ENCODE measurements around the gene SCYL1.

Gene SCYL1

DNA sequence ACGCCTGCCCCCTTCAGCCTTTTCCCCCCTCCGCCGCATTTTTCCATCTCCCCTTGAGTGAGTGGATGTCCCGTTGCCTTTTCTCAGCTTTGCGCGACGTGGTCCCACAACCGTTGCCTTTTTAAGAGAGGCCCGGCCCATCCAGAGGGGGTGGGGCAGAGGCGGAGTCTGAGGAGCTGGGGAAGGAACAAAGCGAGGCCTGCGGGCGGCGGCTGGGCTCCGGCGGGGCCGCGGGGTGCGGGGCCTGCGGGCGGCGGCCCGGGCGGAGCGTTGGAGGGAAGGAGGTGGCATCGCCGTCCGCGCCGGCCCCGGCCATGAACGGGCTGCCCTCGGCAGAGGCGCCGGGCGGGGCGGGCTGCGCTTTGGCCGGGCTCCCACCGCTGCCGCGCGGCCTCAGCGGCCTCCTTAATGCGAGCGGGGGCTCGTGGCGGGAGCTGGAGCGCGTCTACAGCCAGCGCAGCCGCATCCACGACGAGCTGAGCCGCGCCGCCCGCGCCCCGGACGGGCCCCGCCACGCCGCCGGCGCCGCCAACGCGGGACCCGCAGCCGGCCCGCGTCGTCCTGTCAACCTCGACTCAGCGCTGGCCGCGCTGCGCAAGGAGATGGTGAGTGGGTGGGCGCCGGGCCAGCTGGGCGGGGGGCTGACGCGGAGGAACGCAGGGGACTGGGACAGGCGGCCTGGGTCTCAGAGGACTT, 47.6 kb downstream of the SCYL1 start, which contains the start of gene FAM89B:
TSS of gene FAM89B (plus strand) at position 183 of the 696 bp plus-strand sequence. CDS start at position 315, 132 bp downstream.
- DNase-seq = peak; percentile 81 to 84

DNA sequence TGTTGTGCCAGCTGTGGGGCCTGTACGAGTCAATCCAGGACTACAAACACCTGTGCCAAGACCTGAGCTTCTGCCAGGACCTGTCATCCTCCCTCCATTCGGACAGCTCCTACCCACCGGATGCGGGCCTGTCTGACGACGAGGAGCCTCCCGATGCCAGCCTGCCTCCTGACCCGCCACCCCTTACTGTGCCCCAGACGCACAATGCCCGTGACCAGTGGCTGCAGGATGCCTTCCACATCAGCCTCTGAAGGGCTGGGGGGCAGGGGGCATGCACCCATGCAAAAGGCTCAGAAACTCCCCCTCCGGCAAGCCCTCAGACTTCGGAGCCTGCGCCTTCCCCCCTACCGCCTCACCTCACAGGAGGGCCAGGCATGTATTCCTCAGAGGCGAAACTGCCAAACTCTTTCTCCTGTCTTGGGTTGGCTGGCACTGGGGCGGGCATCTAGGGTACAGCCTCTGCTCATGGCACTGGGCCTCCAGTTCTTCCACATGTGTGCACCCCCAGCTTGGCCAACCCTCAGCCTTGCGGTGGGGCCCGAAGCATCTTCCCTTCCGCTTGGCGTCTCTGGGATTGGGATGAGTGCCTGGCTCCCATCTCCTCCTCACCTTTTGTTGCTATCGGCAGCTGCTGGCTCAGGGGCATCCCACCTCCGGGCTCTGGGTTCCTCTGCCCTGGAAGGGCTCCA, 48.7 kb downstream of the SCYL1 start:
- DNase-seq = peak in 1 of 2 experiments; percentile 37

DNA sequence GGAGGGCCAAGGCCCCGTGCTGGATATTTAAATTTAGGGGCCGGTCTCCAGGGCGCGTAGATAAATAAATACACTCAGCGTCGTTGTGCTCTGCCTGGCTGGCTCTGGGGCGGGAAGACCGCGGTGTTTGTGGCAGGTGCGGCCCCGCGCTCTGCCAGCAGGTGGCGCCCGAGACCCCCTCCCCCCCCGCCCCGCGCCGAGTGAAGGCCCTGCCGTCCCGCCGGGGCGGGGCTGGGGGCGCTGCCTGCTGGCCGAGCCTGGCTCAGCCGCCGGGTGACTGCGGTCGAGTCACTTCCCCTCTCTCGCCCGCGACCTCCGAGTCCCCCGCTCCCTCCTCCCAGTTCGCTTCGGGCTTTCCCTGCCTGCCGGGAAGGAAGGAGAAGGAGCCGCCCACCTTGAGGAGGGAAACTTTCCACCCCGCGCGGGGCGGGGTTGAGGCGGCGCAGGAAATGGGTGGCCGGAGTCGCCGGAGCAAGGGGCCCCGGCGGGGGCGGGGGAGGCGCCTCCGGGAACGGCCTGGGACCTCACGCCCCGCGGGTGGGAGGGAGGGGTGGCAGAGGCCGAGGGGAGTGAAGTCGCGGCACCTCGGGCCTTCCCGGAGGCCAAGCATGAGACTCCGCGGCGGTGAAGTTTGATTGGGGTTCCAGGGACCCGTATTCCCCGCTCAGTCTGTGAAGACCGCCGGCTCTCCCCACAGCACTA, 49.4 kb downstream of the SCYL1 start:
- DNase-seq = peak in 1 of 2 experiments; percentile 79

DNA sequence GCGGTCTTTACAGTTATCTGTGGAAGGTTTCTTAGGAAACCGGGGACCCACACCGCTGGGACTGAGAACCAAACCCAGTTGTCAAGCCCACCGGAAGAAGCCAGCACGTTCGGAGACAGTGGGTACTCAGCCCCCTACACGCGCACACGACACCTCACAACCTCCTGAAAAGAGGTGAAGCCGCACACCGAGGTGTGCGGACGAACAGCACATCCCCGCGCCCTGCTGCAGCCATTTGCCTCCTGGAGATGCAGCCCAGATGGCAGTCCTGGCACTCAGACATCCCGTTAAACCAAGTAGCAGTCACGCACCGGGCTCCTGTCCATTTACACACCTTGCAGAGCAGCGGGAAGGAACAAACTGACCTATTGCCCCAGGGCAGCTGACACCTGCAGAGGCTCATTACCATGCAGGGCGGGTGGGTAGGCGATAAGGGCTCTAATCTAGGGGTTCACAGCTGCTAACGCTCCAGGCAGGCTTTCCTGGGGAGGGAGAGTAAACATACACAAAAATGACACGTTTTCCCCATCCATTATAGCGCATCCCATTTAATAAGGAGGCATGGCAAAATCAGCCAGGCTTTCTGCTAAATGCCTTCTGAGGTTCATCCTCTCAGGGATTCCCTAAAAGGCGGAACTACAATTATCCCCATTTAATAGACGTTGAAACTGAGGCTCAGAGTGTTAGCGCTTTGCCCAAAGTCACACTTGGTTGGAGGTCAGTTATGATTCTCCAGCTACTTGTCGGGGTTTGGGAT, 50.1 kb downstream of the SCYL1 start:
- no peak for DNase-seq

DNA sequence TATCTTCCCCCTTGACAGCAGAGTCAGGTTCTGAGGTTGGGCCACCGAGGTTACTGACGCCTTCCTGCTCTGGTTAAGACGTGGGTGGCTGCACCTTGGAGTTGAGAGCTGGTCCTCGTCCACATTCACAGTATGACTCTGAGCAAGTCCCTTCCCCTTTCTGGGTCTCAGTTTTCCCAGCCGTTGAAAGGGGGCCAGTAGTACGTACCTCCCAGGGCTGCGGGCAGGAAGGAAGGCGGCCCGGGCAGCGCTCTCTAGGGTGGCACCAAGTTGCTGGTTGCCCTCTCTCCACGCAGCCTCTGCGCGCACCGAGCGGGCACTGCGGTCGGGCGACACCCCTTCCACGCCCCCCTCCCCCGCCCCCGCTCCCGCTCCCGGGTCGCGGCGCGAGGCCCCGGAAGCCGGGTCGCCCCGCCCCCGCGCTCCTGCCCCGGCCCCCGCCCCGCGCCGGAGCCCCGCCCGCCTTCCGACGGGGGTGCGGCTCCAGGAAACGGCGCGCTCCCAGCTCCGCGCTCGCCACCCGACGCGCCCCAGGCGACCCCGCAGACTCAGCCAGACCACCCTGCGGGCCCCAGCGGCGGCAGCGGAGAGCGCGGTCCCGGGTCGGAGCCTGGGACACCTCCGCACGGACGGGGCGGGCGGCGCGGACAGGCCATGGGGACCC, 50.8 kb downstream of the SCYL1 start, which contains the start of gene EHBP1L1:
TSS of gene EHBP1L1 (plus strand) at position 486 of the 664 bp plus-strand sequence. CDS start 250 bp downstream, outside the sequence.
- no peak for DNase-seq

DNA sequence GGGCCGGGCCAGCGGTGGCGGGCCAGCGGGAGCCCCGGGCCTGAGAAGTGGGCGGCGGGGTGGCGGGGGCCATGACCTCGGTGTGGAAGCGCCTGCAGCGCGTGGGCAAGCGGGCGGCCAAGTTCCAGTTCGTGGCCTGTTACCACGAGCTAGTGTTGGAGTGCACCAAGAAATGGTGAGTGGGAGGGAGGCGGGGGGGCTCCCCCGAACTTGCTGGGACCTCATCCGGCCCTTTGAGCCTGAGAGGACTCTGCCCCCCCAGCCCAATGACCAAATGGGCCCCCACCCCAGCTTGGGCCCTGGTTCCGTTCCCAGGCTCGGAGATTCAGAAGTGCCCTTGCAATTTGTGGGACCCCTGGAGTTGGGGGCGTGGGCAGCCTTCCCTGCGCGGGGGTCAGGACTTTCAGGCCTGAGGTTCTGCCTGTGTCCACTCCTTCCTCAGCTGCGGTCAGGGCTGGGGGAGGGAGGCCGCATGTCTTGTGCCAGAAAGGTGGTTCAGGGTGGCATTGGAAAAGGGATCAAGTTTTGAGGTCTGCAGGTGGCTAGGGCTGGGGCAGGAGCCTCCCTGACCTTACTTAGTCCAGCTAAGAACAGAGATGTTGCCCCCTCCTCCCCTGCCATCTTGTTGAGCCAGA, 51.5 kb downstream of the SCYL1 start:
- DNase-seq = no peak

DNA sequence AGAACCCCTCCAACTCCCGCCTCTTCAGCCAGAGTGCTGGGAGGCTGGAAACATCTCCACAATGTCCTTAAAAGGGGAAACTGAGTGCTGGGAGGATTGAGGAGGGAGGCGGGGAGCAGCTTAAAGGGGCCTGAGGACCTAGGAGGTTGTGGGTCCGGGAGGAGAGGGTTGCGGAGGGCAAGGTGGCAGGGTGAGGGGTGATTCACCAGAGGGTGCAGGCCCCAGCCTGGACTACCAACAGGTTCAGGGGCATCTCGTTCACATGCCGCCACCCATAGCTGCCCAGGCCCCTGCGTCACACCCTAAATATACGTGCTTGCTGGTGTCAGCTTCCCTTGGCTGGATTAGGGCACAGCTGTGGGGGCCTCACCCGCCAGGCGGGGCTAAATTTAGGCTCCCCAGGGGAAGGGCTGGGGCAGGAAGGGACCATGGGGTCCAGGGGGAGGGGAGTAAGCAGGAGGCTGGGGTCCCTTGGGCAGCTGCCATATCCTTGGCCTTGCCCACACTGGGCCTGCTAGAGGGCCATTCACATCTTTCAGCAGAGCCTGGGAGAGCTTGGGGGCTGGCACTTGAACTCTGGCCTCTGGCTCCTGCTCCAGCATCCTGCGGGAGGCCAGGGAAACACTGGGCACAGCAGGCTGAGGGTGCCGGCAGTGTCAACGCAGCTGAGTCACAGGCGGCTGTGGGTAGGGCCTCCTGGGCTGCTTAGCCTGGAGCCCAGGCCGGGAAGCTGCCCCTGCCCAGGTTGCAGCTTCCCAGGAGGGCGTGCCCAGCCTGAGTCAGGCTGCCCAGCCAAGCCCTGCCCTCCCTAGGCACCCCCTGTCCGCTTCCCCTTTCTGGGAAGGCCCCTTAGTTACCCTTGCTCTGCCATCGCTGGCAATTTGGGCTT, 52.2 kb downstream of the SCYL1 start:
- DNase-seq = peak in 1 of 2 experiments; percentile 43

DNA sequence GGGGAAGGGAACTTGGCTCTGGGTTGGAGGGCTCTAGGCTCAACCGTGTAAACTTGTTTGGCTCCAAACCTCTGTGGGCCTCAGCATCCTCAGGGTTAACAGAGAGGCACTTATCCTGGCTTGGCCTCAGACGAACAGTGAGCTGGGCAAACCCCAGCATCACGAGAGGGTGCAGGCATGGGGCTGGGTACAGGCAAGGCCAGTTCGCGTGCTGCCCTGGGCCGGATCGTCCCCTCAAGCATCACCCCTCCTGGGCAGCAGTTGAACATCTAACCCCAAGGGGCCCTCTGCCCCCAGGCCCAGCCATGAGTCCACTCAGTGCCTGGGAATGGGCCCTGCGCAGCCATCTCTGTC, 52.9 kb downstream of the SCYL1 start:
- DNase-seq = no peak

DNA sequence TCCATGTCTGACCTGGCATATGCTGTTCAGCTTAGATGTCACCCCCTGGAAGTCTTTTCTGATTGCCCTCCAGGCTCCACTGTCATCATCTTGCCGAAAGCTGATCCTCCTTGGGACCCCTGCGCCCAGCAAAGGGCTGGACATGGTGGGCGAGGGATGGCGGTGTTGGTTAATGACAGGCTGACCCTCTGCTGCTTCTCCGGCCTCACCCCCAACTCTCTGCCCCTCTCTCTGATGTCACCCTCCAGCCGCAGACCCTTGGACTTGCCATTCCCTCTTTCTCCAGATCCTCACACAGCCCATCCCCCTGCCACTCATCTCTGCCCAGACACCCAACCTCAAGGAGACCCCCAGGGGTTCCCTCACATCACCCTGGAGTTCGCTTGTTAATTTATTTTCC, 53.3 kb downstream of the SCYL1 start:
- DNase-seq = no peak

DNA sequence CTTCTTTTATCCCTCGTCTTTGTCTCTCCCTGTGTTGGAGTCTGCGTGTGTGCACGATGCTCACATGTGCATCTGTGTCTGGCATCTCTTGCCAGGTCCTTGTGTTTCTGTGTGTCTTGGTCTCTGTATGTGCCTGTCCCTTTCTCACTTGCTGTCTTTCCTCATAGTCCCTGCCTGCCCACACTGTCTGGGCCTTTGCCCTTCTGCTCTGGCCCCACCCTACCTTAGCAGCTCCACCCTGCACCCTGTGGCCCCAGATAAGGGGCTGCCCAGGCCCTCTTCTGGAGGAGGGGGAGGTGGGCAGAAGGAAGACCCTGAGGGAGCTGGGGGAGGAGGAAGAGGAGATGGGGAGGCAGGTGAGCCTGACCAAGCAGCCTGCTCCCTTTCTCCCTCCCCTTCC, 53.8 kb downstream of the SCYL1 start:
- DNase-seq = no peak

DNA sequence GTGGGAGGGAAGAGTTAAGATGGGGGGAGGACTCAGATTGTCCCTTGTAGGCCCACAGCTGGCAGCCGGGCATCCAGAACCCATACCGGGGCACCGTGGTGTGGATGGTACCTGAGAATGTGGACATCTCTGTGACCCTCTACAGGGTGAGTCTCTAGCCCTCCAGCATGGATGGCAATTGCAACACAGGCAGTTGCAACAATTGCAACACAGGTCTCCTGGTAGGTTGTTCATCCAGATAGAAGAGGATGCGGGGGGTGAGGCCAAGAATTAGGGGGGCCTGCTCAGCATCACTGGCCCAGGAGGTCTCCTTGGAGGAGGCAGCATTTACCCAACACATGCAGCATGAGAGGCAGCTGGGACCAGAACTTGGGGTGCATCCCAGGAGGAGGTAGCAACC, 54.4 kb downstream of the SCYL1 start:
- no peak for DNase-seq

DNA sequence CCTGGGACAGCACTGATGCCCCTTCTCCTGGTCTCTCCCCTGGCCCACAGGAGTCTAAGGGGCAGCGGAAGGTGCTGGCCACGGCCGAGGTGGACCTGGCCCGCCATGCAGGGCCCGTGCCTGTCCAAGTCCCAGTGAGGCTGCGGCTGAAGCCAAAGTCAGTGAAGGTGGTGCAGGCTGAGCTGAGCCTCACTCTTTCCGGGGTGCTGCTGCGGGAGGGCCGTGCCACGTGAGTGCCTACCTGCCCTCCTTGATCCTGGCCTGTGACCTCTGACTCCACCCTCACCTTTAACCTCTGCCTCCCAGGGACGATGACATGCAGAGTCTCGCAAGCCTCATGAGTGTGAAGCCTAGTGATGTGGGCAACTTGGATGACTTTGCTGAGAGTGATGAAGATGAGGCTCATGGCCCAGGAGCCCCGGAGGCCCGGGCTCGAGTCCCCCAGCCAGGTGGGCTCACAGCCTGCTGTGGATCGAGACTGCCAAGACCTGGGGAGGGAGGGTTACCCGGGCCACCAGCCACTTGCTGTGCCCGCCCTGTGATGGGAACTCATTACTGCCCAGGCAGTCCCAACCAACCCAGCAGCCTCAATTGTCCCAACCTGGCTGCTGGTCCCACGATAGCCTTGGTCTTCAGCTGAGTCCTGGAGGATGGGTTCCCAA, 55.3 kb downstream of the SCYL1 start:
- no peak for DNase-seq

DNA sequence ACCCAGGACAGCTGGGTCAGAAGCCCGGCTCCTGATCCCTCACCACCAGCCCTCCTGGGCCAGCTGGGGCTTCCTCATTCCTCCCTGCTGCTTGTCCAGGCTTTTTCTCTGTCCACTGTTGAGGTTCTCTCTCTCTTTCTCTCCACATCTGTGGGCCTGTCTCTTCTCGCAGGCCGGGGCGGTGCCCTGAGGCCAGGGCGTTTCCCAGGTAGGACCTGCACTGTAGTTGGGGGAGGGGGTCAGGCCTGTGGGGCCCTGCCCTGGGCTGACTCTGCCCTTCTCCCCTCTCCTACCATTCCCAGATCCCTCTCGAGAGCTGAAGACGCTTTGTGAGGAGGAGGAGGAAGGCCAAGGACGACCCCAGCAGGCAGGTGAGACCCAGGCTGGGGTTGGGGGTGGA, 55.9 kb downstream of the SCYL1 start:
- DNase-seq = no peak

DNA sequence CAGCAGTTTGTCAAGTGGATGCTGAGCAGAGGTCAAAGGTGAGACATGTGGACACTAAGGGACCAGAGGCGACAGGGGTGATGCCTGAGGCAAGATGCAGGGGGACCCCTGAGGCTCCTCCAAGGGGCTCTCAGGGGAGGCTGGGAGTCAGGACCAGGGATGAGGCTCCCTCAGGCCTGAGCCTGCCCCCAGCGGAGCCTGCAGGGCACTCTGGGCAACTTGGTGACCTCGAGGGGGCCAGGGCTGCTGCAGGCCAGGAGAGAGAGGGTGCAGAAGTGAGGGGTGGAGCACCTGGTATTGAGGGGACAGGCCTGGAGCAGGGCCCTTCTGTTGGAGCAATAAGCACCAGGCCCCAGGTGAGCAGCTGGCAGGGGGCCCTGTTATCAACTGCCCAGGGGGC, 57.0 kb downstream of the SCYL1 start:
- no peak for DNase-seq

DNA sequence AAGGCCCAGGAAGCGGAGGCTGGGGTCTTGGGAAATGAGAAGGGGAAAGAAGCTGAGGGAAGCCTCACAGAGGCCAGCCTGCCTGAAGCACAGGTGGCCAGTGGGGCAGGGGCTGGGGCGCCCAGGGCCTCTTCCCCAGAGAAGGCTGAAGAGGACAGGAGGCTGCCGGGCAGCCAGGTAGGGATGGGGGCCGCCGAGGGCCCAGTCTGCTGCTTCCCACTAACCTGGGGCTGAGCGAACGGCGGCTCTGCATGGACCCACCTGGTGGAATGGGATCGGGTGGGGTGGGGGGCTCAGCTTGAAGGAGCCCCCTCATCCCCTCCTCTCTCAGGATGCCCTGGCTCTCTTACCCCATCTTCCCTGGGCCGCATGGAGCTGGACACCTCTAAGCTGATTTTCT, 58.7 kb downstream of the SCYL1 start:
- DNase-seq = no peak

DNA sequence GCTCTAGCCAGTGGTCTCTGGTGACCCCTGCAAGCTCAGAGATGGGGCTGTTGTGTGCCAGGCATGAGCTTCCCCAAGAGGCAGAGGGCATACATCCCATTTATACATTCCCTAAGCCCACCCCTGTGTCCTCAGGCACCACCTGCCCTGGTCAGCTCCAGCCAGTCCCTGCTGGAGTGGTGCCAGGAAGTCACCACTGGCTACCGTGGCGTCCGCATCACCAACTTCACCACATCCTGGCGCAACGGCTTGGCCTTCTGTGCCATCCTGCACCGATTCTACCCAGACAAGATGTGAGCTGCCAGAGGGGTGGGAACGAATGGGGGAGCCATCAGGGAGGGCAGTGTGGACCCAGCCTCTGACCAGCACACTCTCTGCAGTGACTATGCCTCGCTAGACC, 59.2 kb downstream of the SCYL1 start:
- no peak for DNase-seq

DNA sequence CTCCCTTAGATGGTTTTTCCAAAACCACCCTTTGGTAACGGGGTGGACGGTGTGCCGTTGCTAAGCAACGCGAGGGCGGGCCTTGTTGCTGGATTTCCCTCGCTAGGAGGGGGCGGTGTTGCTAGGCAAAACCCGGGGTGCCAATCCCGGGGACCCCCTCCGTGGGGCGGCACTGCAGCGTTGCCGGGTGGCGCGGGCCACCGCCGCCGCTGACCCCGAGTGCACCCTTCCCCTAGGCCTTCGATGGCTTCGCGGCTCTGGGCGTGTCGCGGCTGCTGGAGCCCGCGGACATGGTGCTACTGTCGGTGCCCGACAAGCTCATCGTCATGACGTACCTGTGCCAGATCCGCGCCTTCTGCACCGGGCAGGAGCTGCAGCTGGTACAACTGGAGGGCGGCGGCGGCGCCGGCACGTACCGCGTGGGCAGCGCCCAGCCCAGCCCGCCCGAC, 59.9 kb downstream of the SCYL1 start:
- no peak for DNase-seq

DNA sequence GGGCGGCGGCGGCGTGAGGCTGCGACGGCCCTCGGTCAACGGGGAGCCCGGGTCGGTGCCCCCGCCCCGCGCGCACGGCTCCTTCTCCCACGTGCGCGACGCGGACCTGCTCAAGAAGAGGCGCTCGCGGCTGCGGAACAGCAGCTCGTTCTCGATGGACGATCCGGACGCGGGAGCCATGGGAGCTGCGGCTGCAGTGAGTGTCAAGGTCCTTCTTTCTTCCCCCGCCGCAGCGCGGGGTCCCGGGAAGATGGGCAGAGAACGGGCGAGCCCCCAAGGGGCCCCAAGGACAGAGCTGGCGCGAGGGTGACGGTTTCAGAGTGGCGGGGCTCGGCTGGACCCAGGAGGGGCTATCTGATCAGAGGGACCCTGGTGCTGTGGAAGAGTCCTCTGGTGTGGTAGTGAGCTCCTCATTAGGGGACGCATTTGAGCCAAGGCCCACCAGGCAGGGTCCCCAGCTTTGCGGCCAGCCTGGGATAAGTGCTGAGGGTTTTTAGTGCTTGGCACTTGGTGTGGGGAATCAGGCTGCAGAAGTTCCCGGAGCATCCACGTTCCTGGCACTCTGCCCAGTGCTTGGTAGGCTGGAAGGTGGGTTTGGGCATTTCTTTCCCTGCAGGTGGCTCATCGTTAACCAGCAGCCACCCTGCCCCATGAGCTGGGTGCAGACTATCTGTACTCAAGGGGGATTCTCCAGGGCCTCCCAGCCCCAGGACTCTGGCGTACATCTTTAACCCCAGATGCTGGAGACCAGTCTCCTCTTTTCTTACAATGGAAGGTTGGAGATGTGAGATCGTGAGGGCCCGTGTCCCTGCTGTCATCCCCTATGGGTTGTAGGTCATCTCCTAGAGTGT, 60.7 kb downstream of the SCYL1 start:
- DNase-seq = no peak

DNA sequence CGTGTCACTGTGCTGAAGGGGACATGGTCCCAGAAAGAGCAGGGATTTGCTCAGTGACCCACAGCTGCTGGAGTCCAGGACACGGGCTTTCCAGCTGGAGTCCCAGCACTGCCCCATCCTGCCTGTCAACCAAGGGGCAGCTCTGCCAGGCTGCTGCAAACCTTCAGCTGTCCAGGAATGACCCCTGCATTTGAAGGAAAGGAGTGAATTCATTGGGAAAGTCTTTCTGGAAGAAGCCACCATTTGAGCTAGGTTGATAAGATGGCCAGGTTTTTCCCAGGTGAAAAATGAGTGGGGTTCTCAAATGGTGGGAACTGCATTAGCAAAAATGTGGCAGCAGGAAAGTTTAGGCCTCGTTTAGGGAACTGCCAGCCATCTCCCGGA, 61.4 kb downstream of the SCYL1 start:
- DNase-seq = no peak

All from NCI-H446 (cell line).